Fibroblast of lung (primary cell): ENCODE results near the gene EXOC6. TPM values are rescaled to one million over a fixed set of nuclear protein-coding genes. Genes with fewer than 3 reads are reported as not detected.
A peak's percentile ranks its signal among the peaks of the same experiment; 100 is the strongest.

ENCODE experiments used
- DNase-seq, 2 donors: peaks; one replicate each; pipeline versions ENCODE4 v3.0.0 to v3.0.0-alpha.2; 2010; ENCODE audit warnings: low read depth in 2 of 2
- H2AFZ ChIP-seq: 2 replicates; pipeline ENCODE4 v1.5.1; 2012; ENCODE audit warnings: low read length, control low read depth, inconsistent platforms
- H3K27ac ChIP-seq: 2 replicates; pipeline ENCODE4 v1.5.1; 2011; ENCODE audit warnings: low read length, control low read depth; ENCODE audit not compliant: insufficient read depth
- H3K27me3 ChIP-seq: 2 replicates; pipeline ENCODE4 v1.5.1; 2011; ENCODE audit warnings: mild to moderate bottlenecking, low read length; ENCODE audit not compliant: control insufficient read depth, insufficient read depth
- H3K36me3 ChIP-seq: 2 replicates; pipeline ENCODE4 v1.5.1; 2011; ENCODE audit warnings: low read length; ENCODE audit not compliant: control insufficient read depth, insufficient read depth
- H3K4me1 ChIP-seq: 2 replicates; pipeline ENCODE4 v1.5.1; 2011; ENCODE audit warnings: low read length; ENCODE audit not compliant: control insufficient read depth, insufficient read depth; ENCODE audit errors: extremely low read depth
- H3K4me2 ChIP-seq: 2 replicates; pipeline ENCODE4 v1.5.1; 2011; ENCODE audit warnings: low read length, control low read depth; ENCODE audit not compliant: insufficient read depth; ENCODE audit errors: extremely low read depth
- H3K4me3 ChIP-seq, 4 experiments: fragments of 200-600 bp in 1 of 4; sonication (generic) in 1 of 4; replicated peaks in 1 of 4; 2 replicates each; pipeline ENCODE4 v1.5.1; 2011 to 2016; ENCODE audit warnings: low read length in 4 of 4, low read depth in 3 of 4, mild to moderate bottlenecking in 3 of 4, control low read depth in 2 of 4, inconsistent platforms in 1 of 4, mixed read lengths in 1 of 4; ENCODE audit not compliant: insufficient read depth in 1 of 4; ENCODE audit errors: control extremely low read depth in 1 of 4
- H3K79me2 ChIP-seq: 2 replicates; pipeline ENCODE4 v1.5.1; 2012; ENCODE audit warnings: mild to moderate bottlenecking, low read length, inconsistent platforms; ENCODE audit not compliant: control insufficient read depth, insufficient read depth
- H3K9ac ChIP-seq: 2 replicates; pipeline ENCODE4 v1.5.1; 2011; ENCODE audit warnings: mild to moderate bottlenecking, low read length, control low read depth; ENCODE audit not compliant: insufficient read depth
- H3K9me3 ChIP-seq: 2 replicates; pipeline ENCODE4 v1.5.1; 2012; ENCODE audit warnings: low read depth, low read length; ENCODE audit not compliant: control insufficient read depth, insufficient read depth
- H4K20me1 ChIP-seq: 2 replicates; pipeline ENCODE4 v1.5.1; 2011; ENCODE audit warnings: low read length; ENCODE audit not compliant: control insufficient read depth, insufficient read depth; ENCODE audit errors: extremely low read depth
- CTCF ChIP-seq, 2 donors: IDR thresholded peaks in 1 of 2; conservative IDR thresholded peaks in 1 of 2; 1 replicate in 1 of 2; 2 replicates in 1 of 2; pipeline ENCODE4 v1.5.1; 2011 to 2012; ENCODE audit warnings: low read length in 2 of 2, control low read depth in 1 of 2, inconsistent platforms in 1 of 2, low read depth in 1 of 2, mild to moderate bottlenecking in 1 of 2
- EZH2 ChIP-seq: IDR thresholded peaks from 2 replicates; pipeline ENCODE4 v1.5.1; 2012; ENCODE audit warnings: low read length, control low read depth, mild to moderate bottlenecking; ENCODE audit errors: missing control alignments
- polyA plus RNA-seq, 2 donors: library from polyadenylated mRNA; depleted of rRNA in 1 of 2; stranded (reverse) in 1 of 2; unstranded in 1 of 2; fragments of >200 nt; gene quantifications; 2 replicates each; pipeline ENCODE4 v1.2.1, GENCODE V29; 2011 to 2012; ENCODE audit warnings: missing spikeins in 1 of 2
- total RNA-seq: library from RNA; depleted of rRNA; stranded (reverse); fragments of >200 nt; gene quantifications from 2 replicates; pipeline ENCODE4 v1.2.1, GENCODE V29; 2014

The EXOC6 gene
- total and polyA plus RNA-seq, 2 donors (not counting 1 experiment from before 2014, with no cell fraction given): 6.2 to 9.2 TPM

GRCh38 chr10:92891885-92892690 is 43.8 kb downstream of the EXOC6 start:
- TF ChIP-seq EZH2 (no peak), CTCF (conservative IDR thresholded peaks at IDR 0.05 in 1 of 2, IDR thresholded peaks at IDR 0.05 in 1 of 2; ENCODE audit: low read depth in 1 of 2, low read length in 2 of 2) (no peak)
- Histone ChIP-seq H3K36me3 (no peaks in the 10 kb centered on the region), H3K79me2 (no peaks in the 10 kb centered on the region), H3K4me2 (no peak overlapping the region), H2AFZ (no peak overlapping the region), H4K20me1 (no peaks in the 10 kb centered on the region), H3K9ac (no peak overlapping the region), H3K4me1 (peaks cover 7% of the 10 kb centered on the region), H3K27ac (no peak overlapping the region), H3K4me3 (no peak overlapping the region), H3K27me3 (no peaks in the 10 kb centered on the region), H3K9me3 (no peaks in the 10 kb centered on the region)
- peak; percentile 79 to 86 for DNase-seq

GRCh38 chr10:92892691-92893054 is 44.4 kb downstream of the EXOC6 start:
- DNase-seq: no peak
- H3K27ac ChIP-seq: no peak overlapping the region
- no peak for TF ChIP-seq CTCF (conservative IDR thresholded peaks at IDR 0.05 in 1 of 2, IDR thresholded peaks at IDR 0.05 in 1 of 2; ENCODE audit: low read depth in 1 of 2, low read length in 2 of 2)
- TF ChIP-seq EZH2: no peak

GRCh38 chr10:92894081-92894655 is 45.8 kb downstream of the EXOC6 start:
- no peak for DNase-seq
- Histone ChIP-seq H3K4me1 (peaks cover 7% of the 10 kb centered on the region), H3K27me3 (no peaks in the 10 kb centered on the region), H3K9me3 (no peaks in the 10 kb centered on the region), H3K4me3 (no peak overlapping the region), H3K27ac (no peak overlapping the region), H3K9ac (no peak overlapping the region), H2AFZ (no peak overlapping the region), H3K79me2 (no peaks in the 10 kb centered on the region), H3K36me3 (no peaks in the 10 kb centered on the region), H4K20me1 (no peaks in the 10 kb centered on the region), H3K4me2 (no peak overlapping the region)
- no peak for TF ChIP-seq CTCF (conservative IDR thresholded peaks at IDR 0.05 in 1 of 2, IDR thresholded peaks at IDR 0.05 in 1 of 2; ENCODE audit: low read depth in 1 of 2, low read length in 2 of 2)
- TF ChIP-seq EZH2: no peak

More at GRCh38 chr10:92892691-92893054, 44.4 kb downstream of the EXOC6 start:
- no peak overlapping the region for H3K4me3 ChIP-seq
- no peaks in the 10 kb centered on the region for H4K20me1 ChIP-seq
- H3K9me3 ChIP-seq: no peaks in the 10 kb centered on the region
- H3K36me3 ChIP-seq: no peaks in the 10 kb centered on the region
- no peak overlapping the region for H3K4me2 ChIP-seq
- peaks cover 7% of the 10 kb centered on the region for H3K4me1 ChIP-seq
- no peak overlapping the region for H2AFZ ChIP-seq
- no peak overlapping the region for H3K9ac ChIP-seq
- no peaks in the 10 kb centered on the region for H3K27me3 ChIP-seq
- no peaks in the 10 kb centered on the region for H3K79me2 ChIP-seq
